ENCODE data around the gene TAF11L5.
"Not testable (repeated sequence)": the region's sequence is repeated elsewhere in the genome, so short reads cannot be mapped to it uniquely, and the experiment has no call there.

TAF11L5 gene

DNA sequence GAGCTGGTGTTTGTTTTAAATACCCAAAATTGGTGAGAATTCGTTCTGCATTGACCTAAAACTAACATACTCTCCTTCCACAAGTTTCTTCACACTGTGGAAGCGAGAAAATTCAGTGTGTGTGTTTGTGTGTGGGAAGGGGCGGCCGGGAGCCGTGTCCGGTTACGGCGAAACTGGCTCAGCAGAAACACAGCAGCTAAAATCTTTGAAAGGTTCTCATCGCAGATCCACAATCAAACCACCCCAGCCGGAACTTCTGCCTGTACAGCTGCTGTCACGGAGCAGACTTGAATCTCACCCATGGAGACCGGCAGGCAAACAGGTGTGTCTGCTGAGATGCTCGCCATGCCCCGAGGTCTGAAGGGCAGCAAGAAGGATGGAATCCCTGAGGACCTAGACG is at the start of gene TAF11L5:
Gene TAF11L5 (plus strand): TSS at position 301 of the 400 bp plus-strand sequence.
- not testable (repeated sequence) for DNase-seq (ENCODE audit: low spot score); FAIRE-seq

DNA sequence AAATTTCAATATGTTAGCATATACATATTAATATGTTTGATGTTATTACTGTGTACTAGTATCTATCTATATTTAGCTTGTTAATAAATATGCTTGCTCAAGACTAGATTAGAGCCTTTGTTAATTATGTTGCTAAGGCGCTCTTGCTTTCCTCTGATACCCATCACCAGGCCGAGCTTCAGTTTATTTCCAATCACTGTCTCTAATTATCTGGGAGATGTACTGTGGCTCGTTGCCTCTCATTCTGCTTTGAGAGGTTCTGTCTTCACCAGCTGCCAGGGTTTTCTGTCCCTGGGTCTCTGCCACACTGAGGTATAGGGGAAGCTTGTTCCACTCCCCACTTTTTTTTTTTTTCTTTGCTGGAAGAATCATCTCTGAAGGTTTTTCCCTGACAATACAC is 48.0 kb upstream of the TAF11L5 start:
- FAIRE-seq (no peak), DNase-seq (ENCODE audit: low spot score) (no peak)

- no peak for DNase-seq (ENCODE audit: low spot score)
Measured at GRCh38 chr5:17477573-17478265, 47.3 kb upstream of the TAF11L5 start.

DNA sequence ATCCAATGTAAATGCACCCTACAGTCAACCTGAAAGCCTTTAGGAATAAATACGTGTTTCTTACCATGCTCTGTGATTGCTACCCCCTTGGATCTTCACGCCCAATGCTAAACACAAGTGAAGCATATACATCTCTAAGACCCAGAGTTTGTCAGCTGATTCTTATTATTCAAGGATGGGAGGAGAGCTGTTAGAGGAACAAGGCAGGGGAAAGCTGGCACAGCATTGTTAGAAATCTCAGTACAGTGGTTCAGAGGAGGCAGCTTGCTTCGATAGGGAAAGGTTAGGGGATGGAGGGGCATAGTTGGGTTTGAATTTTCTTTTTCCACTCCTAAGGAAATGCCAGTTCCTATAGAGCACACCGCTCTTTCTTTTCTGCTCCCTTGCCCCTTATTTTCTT is 43.7 kb upstream of the TAF11L5 start:
- DNase-seq (ENCODE audit: low spot score) (no peak), FAIRE-seq (no peak)

More at GRCh38 chr5:17477573-17478265, 47.3 kb upstream of the TAF11L5 start:
- no peak for FAIRE-seq

DNA sequence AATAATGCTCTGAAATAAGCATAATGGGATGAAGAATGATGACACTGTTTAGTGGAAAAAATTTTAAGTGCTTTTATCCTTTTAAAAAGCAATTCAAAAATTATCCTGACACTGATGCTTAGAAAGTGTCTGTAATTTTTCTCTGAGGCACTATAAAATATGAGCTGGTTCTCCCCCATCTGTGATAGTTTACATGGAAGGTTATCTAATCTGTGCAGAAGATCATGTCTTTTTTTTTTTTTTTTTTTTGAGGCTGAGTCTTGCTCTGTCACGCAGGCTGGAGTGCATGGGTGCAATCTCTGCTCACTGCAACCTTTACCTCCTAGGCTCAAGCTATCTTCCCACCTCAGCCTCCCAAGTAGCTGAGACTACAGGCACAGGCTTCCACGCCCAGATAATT is 42.2 kb upstream of the TAF11L5 start:
- no peak for FAIRE-seq
- no peak for DNase-seq (ENCODE audit: low spot score)

DNA sequence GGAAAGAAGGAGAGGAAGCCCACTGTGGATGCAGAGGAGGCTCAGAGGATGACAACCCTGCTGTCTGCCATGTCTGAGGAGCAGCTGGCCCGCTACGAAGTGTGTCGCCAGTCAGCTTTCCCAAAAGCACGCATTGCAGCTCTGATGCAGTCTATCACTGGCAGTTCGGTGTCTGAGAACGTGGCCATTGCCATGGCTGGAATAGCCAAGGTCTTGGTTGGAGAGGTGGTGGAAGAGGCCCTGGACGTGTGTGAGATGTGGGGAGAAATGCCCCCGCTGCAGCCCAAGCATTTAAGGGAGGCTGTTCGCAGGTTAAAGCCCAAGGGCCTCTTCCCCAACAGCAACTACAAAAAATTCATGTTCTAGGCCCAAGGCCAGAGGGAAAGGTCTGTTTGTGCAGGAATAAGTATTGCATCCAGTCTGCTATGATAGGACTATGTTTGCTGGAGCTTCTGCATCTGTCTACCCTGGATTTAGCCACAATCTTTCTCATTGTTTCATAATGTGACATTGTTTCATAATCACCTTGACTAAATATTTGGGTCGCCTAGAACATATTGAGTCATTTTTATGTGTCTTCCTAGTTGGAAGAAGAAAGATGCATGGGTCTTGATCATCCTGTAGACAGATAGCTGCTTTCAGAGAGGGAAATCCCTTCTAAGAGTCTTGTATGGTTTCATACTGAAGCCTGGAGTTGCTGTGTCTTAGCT is 38.4 kb upstream of the TAF11L5 start:
- not testable (repeated sequence) for FAIRE-seq; DNase-seq (ENCODE audit: low spot score)

DNA sequence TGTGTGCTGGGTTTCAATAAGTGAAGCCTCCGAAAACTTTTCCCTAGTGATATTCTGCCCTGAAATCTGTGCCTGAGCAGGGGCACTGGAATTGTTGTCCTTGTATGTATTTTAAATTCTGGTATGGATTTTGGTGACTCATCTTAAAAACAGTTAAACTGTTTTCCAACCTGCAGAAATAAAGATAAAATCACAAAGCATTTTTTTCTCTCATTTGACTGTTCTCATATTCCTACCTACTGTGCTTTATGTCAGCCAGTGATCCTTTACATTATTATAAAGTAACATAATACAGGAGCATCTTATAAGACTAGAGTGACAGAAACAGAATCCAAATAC is 37.9 kb upstream of the TAF11L5 start:
- FAIRE-seq (no peak), DNase-seq (ENCODE audit: low spot score) (no peak)

DNA sequence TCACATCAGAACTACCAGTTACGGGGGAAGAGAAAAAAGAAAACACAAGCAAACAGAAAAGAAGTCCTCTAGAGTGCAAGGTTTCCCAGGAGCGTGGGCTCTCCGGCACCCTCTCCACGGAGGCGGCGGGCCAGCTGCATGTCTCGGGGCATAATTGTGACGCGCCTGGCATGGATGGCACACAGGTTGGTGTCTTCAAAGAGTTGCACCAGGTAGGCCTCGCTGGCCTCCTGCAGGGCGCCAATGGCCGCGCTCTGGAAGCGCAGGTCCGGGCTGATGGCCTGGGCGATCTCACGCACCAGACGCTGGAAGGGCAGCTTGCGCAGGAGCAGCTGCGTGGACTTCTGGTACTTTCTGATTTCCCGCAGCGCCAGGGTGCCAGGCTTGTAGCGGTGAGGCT is 33.8 kb upstream of the TAF11L5 start:
- not testable (repeated sequence) for DNase-seq (ENCODE audit: low spot score); FAIRE-seq

DNA sequence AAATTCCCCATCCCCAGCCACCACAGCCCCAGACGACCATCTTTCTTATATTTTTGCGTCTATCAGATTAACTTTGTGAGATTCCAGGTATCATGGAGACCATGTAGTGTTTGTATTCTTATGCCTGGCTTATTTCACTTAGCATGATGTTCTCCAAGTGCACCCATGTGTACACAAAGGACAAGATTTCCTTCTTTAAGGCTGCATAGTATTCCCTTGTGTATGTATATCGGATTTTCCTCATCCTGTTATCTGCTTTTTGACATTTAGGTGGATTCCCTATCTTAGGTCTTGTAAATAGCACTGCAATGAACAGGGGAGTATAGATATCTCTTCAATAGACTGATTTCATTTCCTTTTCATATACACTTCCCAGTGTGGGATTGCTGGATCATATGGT is 32.3 kb upstream of the TAF11L5 start:
- DNase-seq (ENCODE audit: low spot score) (no peak), FAIRE-seq (no peak)

- DNase-seq (ENCODE audit: low spot score) (no peak), FAIRE-seq (no peak)
Measured at GRCh38 chr5:17497446-17497845, 27.6 kb upstream of the TAF11L5 start.

- not testable (repeated sequence) for FAIRE-seq; DNase-seq (ENCODE audit: low spot score)
Measured at GRCh38 chr5:17497931-17498330, 27.1 kb upstream of the TAF11L5 start, which contains the start of gene TAF11L2. Gene TAF11L2 (plus strand): TSS chr5:17498231.

- DNase-seq (ENCODE audit: low spot score), result no peak
- FAIRE-seq, result no peak
Measured at GRCh38 chr5:17511775-17512325, 13.2 kb upstream of the TAF11L5 start.

GRCh38 chr5:17517526-17517925 is 7.5 kb upstream of the TAF11L5 start:
- DNase-seq (ENCODE audit: low spot score); FAIRE-seq: not testable (repeated sequence)

- FAIRE-seq, result not testable (repeated sequence)
Measured at GRCh38 chr5:17518067-17518466, 7.0 kb upstream of the TAF11L5 start, which contains the start of gene TAF11L3. Gene TAF11L3 (plus strand): TSS chr5:17518367.

DNA sequence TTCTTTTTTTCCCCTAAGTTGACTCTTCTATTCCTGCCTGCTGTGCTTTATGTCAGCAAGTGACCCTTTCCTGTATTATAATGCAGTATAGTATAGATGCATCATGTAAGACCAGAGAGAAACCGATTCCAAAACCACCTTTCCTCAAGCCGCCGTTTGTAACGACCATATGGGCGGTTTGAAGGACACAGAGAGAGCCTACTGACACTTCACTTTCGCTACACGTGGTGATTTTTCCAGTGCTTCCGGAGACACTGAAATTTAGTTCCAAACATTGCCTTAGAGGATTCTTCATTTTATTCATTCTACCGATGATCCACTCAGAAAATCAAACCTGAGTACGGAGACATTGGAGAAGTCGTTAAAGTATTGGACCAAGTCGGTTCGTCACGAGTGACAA is 5.5 kb upstream of the TAF11L5 start:
- FAIRE-seq; DNase-seq (ENCODE audit: low spot score): not testable (repeated sequence)

More at GRCh38 chr5:17518067-17518466, 7.0 kb upstream of the TAF11L5 start, which contains the start of gene TAF11L3:
- not testable (repeated sequence) for DNase-seq (ENCODE audit: low spot score)

- DNase-seq (ENCODE audit: low spot score); FAIRE-seq: not testable (repeated sequence)
Measured at GRCh38 chr5:17521501-17521900, 3.5 kb upstream of the TAF11L5 start, which contains the start of gene TAF11L4. Gene TAF11L4 (plus strand): TSS chr5:17521801.

DNA sequence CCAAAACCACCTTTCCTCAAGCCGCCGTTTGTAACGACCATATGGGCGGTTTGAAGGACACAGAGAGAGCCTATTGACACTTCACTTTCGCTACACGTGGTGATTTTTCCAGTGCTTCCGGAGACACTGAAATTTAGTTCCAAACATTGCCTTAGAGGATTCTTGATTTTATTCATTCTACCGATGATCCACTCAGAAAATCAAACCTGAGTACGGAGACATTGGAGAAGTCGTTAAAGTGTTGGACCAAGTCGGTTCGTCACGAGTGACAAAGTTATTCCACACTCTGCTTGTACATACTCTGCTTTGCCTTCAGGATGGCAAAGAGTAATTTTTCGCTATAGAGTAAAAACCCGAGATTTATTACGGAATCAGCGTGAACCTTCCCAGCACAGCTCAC is 1.5 kb downstream of the TAF11L5 start:
- not testable (repeated sequence) for FAIRE-seq

DNA sequence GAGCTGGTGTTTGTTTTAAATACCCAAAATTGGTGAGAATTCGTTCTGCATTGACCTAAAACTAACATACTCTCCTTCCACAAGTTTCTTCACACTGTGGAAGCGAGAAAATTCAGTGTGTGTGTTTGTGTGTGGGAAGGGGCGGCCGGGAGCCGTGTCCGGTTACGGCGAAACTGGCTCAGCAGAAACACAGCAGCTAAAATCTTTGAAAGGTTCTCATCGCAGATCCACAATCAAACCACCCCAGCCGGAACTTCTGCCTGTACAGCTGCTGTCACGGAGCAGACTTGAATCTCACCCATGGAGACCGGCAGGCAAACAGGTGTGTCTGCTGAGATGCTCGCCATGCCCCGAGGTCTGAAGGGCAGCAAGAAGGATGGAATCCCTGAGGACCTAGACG is 3.3 kb downstream of the TAF11L5 start, which contains the start of gene TAF11L6:
Gene TAF11L6 (plus strand): TSS at position 301 of the 400 bp plus-strand sequence.
- not testable (repeated sequence) for DNase-seq (ENCODE audit: low spot score); FAIRE-seq

More for the DNA sequence above, 1.5 kb downstream of the TAF11L5 start:
- not testable (repeated sequence) for DNase-seq (ENCODE audit: low spot score)
